HL-60 (cell line): ENCODE measurements around the gene ARG2.

Experiments
- DNase-seq, 2 experiments: peaks; one replicate each; pipeline ENCODE4 v3.0.0-alpha.2; 2010 to 2020; ENCODE audit warnings: low read depth in 1 of 2, low spot score in 1 of 2
- H3K27ac ChIP-seq: fragments of 250-450 bp; sonication (Bioruptor Pico); replicated peaks from 2 replicates; pipeline ENCODE4 v1.5.1; 2020; ENCODE audit warnings: mild to moderate bottlenecking, moderate library complexity
- H3K27me3 ChIP-seq: fragments of 250-450 bp; sonication (Bioruptor Pico); 2 replicates; pipeline ENCODE4 v1.5.1; 2021; ENCODE audit warnings: mild to moderate bottlenecking, moderate library complexity; ENCODE audit not compliant: insufficient read depth, poor library complexity, severe bottlenecking
- H3K4me3 ChIP-seq: replicated peaks from 2 replicates; pipeline ENCODE4 v1.5.1; 2011; ENCODE audit warnings: mild to moderate bottlenecking, control low read depth, low read length; ENCODE audit not compliant: insufficient read depth
- CTCF ChIP-seq: IDR thresholded peaks from one replicate; pipeline ENCODE4 v1.5.1; 2011; ENCODE audit warnings: low read length, control low read depth, inconsistent platforms; ENCODE audit not compliant: insufficient read depth
- GABPA ChIP-seq: IDR thresholded peaks from 2 replicates; pipeline ENCODE4 v1.6.1; 2012; ENCODE audit warnings: low read depth
- POLR2AphosphoS5 ChIP-seq: IDR thresholded peaks from 2 replicates; pipeline ENCODE4 v1.6.1; 2012; ENCODE audit warnings: low read depth
- REST ChIP-seq: IDR thresholded peaks from 2 replicates; pipeline ENCODE4 v1.6.1; 2012; ENCODE audit warnings: low read depth; ENCODE audit not compliant: insufficient replicate concordance
- SPI1 ChIP-seq: IDR thresholded peaks from 2 replicates; pipeline ENCODE4 v1.6.1; 2012; ENCODE audit warnings: low read depth, mild to moderate bottlenecking, borderline replicate concordance
- long read RNA-seq: library from polyadenylated mRNA; unstranded; transcript quantifications from one replicate; pipeline ENCODE4 v2.0.0, GENCODE V29; 2020

ARG2 gene
- long read RNA-seq, transcript ARG2-201 (8 exons, 2,045 nt): major isoform, 10 of 11 reads
- long read RNA-seq, partial matches to known transcripts: 0 of 11 reads
- long read RNA-seq, other reads (novel, unspliced or antisense): 1 of 11 reads

GRCh38 chr14:67619446-67620216 lies at the start of gene ARG2:
Gene ARG2, plus strand, starts transcription at chr14:67619920. Its CDS starts 58 bp downstream, at chr14:67619978.
- TF ChIP-seq GABPA (no peak), REST (no peak), CTCF (no peak), SPI1 (no peak), POLR2AphosphoS5 (no peak)
- DNase-seq: peak; percentile 57 to 74
- H3K27ac ChIP-seq: no peak within 1 kb of the TSS
- no peaks in the 10 kb centered on the region for H3K27me3 ChIP-seq
- peak within 1 kb of the TSS; percentile 53 for H3K4me3 ChIP-seq

GRCh38 chr14:67570453-67570852 lies 49.3 kb upstream of the ARG2 start:
- no peak for TF ChIP-seq POLR2AphosphoS5
- no peak for TF ChIP-seq CTCF
- no peak for TF ChIP-seq GABPA
- no peak for TF ChIP-seq REST
- no peak for TF ChIP-seq SPI1
- Histone ChIP-seq H3K4me3 (no peak overlapping the region), H3K27me3 (no peaks in the 10 kb centered on the region), H3K27ac (no peak overlapping the region)
- DNase-seq: no peak

GRCh38 chr14:67571275-67571990 lies 48.3 kb upstream of the ARG2 start:
- Histone ChIP-seq H3K4me3 (no peak overlapping the region), H3K27me3 (no peaks in the 10 kb centered on the region), H3K27ac (no peak overlapping the region)
- TF ChIP-seq CTCF (peak; percentile 55), REST (no peak)
- DNase-seq: peak in 1 of 2 experiments; percentile 12
